Panc1 (cell line): ENCODE measurements around the gene SUGCT. TPM values are rescaled to one million over a fixed set of nuclear protein-coding genes. Genes with fewer than 3 reads are reported as not detected.

Source experiments
- ATAC-seq: fragments of 200-7000 bp; cut with Tn5 transposase; 2 replicates; pipeline ENCODE4 v1.9.1; 2020; ENCODE audit warnings: mild to moderate bottlenecking, moderate library complexity
- BruUV-seq: library from RNA; stranded (reverse); fragments of 400-500 nt; replicated peaks from 2 replicates; lab custom pipeline; 2021; lab: Mats Ljungman, UMichigan
- CTCF ChIA-PET: fragments of 300-600 bp; sonication (Branson Sonifier 250); formaldehyde crosslinking; loops from one replicate; lab custom pipeline; 2022; ENCODE audit warnings: antibody characterized with exemption; lab: Charles Lee
- POLR2A ChIA-PET: fragments of 300-600 bp; sonication (Branson Sonifier 250); formaldehyde crosslinking; loops from one replicate; lab custom pipeline; 2022; ENCODE audit warnings: antibody characterized with exemption; lab: Charles Lee
- DNase-seq: peaks from one replicate; pipeline ENCODE4 v3.0.0-alpha.2; 2010; ENCODE audit warnings: low read depth, low spot score
- H3K27ac ChIP-seq: 2 replicates; pipeline ENCODE4 v1.5.1; 2011; ENCODE audit warnings: mild to moderate bottlenecking, low read length, inconsistent platforms
- H3K27me3 ChIP-seq: fragments of 200-500 bp; sonication (Bioruptor generic); 2 replicates; pipeline ENCODE4 v1.6.0; 2014; ENCODE audit warnings: low read length, inconsistent platforms; ENCODE audit not compliant: control insufficient read depth, insufficient read depth
- H3K36me3 ChIP-seq: fragments of 200-500 bp; sonication (Bioruptor generic); 2 replicates; pipeline ENCODE4 v1.5.1; 2014; ENCODE audit warnings: inconsistent platforms, mild to moderate bottlenecking, low read length, moderate library complexity; ENCODE audit not compliant: control insufficient read depth, insufficient read depth
- H3K4me1 ChIP-seq: 2 replicates; pipeline ENCODE4 v1.5.1; 2011; ENCODE audit warnings: inconsistent platforms, mild to moderate bottlenecking, low read length, moderate library complexity; ENCODE audit not compliant: control insufficient read depth, insufficient read depth
- H3K4me3 ChIP-seq, 2 experiments: 2 replicates each; pipeline ENCODE4 v1.5.1; 2011 to 2012; ENCODE audit warnings: low read depth in 2 of 2, low read length in 2 of 2, mild to moderate bottlenecking in 2 of 2, inconsistent platforms in 1 of 2, moderate library complexity in 1 of 2
- H3K9me3 ChIP-seq: fragments of 200-500 bp; sonication (Bioruptor generic); 2 replicates; pipeline ENCODE4 v1.5.1; 2014; ENCODE audit warnings: low read depth, mild to moderate bottlenecking, inconsistent platforms, low read length, moderate library complexity; ENCODE audit not compliant: control insufficient read depth, insufficient read depth
- CTCF ChIP-seq: fragments of 450-650 bp; IDR thresholded peaks from 2 replicates; pipeline ENCODE4 v1.5.1; 2017; ENCODE audit warnings: mild to moderate bottlenecking
- POLR2AphosphoS5 ChIP-seq: IDR thresholded peaks from 2 replicates; pipeline ENCODE4 v1.6.1; 2012; ENCODE audit warnings: mild to moderate bottlenecking, low read depth, low read length, moderate library complexity
- REST ChIP-seq, 2 experiments: IDR thresholded peaks; 2 replicates each; pipeline ENCODE4 v1.6.1; 2011 to 2012; ENCODE audit warnings: low read depth in 2 of 2, control low read depth in 1 of 2, low read length in 1 of 2, mild to moderate bottlenecking in 1 of 2, moderate library complexity in 1 of 2; ENCODE audit not compliant: insufficient read depth in 1 of 2
- SIN3A ChIP-seq: IDR thresholded peaks from 2 replicates; pipeline ENCODE4 v1.6.1; 2012; ENCODE audit warnings: low read depth, mild to moderate bottlenecking, low read length, moderate library complexity, borderline replicate concordance; ENCODE audit not compliant: insufficient read depth
- TCF7L2 ChIP-seq: IDR thresholded peaks from 2 replicates; pipeline ENCODE4 v1.6.1; 2011; ENCODE audit warnings: mild to moderate bottlenecking, low read depth, low read length, inconsistent platforms
- in situ Hi-C: cut with HindIII; loops from 2 replicates; pipeline ENCODE4 v1.10.0; 2016; ENCODE audit warnings: low sequenced_read_pairs, low pct_unique_long_range_greater_than_20kb
- intact Hi-C: fragments of 100-400 bp; cut with micrococcal nuclease; formaldehyde crosslinking; loops from one replicate; pipeline ENCODE4 v1.10.0; 2022; ENCODE audit not compliant: unreplicated experiment
- total RNA-seq: library from RNA; stranded (reverse); gene quantifications from one replicate; pipeline ENCODE4 v1.2.1, GENCODE V29; 2021; ENCODE audit not compliant: unreplicated experiment

Gene SUGCT
- total RNA-seq, 1 experiment from 2014 or later, result 3.1 TPM

- H3K9me3 ChIP-seq, result no peaks in the 10 kb centered on the region
- H3K4me3 ChIP-seq, result no peak overlapping the region
- ChIA-PET CTCF (no interaction called here), POLR2A (no interaction called here)
- BruUV-seq, result no TSS peak
- no peaks in the 10 kb centered on the region for H3K36me3 ChIP-seq
- in situ Hi-C loops (no loop called here), intact Hi-C loops (no loop called here)
- ATAC-seq, result no peak
- no peak for TF ChIP-seq SIN3A
- no peak for TF ChIP-seq CTCF
- no peak for TF ChIP-seq POLR2AphosphoS5
- no peak for TF ChIP-seq REST (IDR thresholded peaks at IDR 0.05; ENCODE audit: insufficient read depth in 1 of 2, low read depth in 2 of 2, low read length in 1 of 2)
- no peak for TF ChIP-seq TCF7L2
- no peaks in the 10 kb centered on the region for H3K4me1 ChIP-seq
- H3K27ac ChIP-seq, result no peak overlapping the region
- DNase-seq, result no peak
- H3K27me3 ChIP-seq, result no peaks in the 10 kb centered on the region
Measured at GRCh38 chr7:40749877-40750276, 615.1 kb downstream of the SUGCT start.

GRCh38 chr7:40753455-40753854, 618.6 kb downstream of the SUGCT start:
- ChIA-PET POLR2A (no interaction called here), CTCF (no interaction called here)
- ATAC-seq (no peak), DNase-seq (no peak)
- in situ Hi-C loops, result no loop called here
- intact Hi-C loops, result no loop called here
- Histone ChIP-seq H3K4me3 (no peak overlapping the region), H3K4me1 (no peaks in the 10 kb centered on the region), H3K27ac (no peak overlapping the region), H3K9me3 (no peaks in the 10 kb centered on the region), H3K27me3 (no peaks in the 10 kb centered on the region), H3K36me3 (no peaks in the 10 kb centered on the region)
- BruUV-seq, result no TSS peak
- no peak for TF ChIP-seq CTCF
- TF ChIP-seq SIN3A, result no peak
- TF ChIP-seq TCF7L2, result no peak
- no peak for TF ChIP-seq POLR2AphosphoS5
- TF ChIP-seq REST (IDR thresholded peaks at IDR 0.05; ENCODE audit: insufficient read depth in 1 of 2, low read depth in 2 of 2, low read length in 1 of 2), result no peak
